ENCODE measurements around the gene SPRYD3.

Gene SPRYD3

DNA sequence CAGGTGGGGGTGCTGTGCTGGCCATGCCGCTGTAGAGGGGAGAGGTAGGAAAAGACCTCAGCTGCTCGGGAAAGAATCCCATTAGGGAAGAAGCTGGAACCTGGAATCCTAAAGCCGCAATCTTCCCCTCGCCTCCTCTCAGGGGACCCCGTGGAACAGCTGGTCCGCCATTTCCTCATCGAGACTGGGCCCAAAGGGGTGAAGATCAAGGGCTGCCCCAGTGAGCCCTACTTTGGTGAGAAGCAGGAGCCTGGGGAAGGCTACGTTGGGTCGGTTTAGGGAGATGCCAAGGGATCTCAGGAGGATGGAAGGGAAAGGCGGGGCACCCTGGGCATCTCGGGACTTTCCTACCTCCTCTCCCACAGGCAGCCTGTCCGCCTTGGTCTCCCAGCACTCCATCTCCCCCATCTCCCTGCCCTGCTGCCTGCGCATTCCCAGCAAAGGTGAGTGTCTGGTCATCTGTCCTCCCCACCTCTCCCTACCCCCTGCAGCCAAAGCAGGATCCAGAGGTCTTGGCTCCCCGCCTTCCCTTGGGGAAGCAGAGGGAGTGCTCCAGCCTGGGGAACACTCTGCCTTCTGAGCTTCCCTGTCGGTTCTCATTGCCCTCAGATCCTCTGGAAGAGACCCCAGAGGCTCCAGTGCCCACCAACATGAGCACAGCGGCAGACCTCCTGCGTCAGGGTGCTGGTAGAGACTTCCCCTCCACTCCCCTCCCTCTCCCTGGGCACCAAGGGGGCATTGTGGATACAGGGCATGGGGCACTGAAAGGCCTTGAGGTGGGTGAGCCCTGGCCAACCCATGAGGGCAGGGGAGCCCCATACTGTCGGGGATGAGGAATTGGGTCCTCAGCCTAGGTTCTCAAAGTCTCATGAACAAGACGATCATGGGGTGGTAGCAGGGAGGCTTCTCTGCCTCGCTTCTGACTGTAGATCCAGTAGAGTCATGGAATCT lies 16.9 kb downstream of the SPRYD3 start:
- DNase-seq: no peak

DNA sequence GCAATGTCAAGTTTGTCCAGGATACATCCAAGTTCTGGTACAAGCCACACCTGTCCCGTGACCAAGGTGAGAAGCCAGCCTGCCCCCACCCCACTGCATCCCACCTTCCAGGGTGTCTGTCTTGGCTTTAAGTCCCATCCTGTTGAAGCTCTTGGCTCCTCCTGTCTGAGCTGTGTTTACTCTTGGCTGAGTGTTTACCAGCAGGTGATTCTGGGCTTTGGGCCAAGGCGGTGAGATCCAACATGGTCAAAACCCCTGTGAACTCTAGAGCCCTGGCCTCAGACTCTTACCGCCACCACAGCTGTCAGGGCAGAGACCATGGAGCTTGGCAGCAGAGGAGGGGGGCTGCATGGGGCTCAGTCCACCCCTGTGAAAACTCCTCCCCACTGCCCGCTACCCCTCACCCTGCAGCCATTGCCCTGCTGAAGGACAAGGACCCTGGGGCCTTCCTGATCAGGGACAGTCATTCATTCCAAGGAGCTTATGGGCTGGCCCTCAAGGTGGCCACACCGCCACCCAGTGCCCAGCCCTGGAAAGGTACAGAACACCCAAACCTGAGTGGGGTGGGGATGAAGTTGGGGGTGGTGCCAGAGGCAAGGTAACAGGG lies 17.7 kb downstream of the SPRYD3 start:
- no peak for DNase-seq

DNA sequence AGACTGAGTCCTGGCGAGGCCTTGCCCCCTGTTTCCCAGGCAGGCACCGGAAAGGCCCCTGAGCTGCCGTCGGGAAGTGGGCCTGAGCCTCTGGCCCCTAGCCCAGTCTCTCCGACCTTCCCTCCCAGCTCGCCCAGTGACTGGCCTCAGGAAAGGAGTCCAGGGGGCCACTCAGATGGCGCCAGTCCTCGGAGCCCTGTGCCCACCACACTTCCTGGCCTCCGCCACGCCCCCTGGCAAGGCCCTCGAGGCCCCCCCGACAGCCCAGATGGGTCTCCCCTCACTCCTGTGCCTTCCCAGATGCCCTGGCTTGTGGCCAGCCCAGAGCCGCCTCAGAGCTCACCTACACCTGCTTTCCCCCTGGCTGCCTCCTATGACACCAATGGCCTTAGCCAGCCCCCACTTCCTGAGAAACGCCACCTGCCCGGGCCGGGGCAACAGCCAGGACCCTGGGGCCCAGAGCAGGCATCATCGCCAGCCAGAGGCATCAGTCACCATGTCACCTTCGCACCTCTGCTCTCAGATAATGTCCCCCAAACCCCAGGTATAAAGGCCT lies 18.4 kb downstream of the SPRYD3 start:
- DNase-seq: no peak

DNA sequence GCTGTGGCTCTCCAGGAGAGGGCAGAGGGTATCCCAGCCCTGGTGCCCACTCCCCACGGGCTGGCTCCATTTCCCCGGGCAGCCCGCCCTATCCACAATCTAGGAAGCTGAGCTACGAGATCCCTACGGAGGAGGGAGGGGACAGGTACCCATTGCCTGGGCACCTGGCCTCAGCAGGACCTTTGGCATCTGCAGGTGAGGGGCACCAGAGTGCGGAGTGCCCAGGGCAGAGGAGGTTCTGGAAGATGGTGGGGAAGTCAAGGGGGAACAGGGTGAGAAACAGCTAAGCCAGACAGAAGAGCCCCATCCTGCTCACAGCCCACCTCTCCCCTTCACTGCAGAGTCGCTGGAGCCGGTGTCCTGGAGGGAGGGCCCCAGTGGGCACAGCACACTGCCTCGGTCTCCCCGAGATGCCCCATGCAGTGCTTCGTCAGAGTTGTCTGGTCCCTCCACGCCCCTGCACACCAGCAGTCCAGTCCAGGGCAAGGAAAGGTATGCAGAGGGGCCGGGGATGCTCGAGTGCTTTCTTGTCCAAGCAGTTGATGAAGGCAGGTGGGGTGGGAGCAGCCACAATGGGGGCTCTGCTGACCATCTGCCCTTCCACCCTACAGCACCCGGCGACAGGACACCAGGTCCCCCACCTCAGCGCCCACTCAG lies 19.0 kb downstream of the SPRYD3 start:
- no peak for DNase-seq

DNA sequence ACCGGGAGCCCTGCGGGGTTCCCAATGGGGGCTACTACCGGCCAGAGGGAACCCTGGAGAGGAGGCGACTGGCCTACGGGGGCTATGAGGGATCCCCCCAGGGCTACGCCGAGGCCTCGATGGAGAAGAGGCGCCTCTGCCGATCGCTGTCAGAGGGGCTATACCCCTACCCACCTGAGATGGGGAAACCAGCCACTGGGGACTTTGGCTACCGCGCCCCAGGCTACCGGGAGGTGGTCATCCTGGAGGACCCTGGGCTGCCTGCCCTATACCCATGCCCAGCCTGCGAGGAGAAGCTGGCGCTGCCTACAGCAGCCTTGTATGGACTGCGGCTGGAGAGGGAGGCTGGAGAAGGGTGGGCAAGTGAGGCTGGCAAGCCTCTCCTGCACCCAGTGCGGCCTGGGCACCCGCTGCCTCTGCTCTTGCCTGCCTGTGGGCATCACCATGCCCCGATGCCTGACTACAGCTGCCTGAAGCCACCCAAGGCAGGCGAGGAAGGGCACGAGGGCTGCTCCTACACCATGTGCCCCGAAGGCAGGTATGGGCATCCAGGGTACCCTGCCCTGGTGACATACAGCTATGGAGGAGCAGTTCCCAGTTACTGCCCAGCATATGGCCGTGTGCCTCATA lies 19.6 kb downstream of the SPRYD3 start:
- no peak for DNase-seq

DNA sequence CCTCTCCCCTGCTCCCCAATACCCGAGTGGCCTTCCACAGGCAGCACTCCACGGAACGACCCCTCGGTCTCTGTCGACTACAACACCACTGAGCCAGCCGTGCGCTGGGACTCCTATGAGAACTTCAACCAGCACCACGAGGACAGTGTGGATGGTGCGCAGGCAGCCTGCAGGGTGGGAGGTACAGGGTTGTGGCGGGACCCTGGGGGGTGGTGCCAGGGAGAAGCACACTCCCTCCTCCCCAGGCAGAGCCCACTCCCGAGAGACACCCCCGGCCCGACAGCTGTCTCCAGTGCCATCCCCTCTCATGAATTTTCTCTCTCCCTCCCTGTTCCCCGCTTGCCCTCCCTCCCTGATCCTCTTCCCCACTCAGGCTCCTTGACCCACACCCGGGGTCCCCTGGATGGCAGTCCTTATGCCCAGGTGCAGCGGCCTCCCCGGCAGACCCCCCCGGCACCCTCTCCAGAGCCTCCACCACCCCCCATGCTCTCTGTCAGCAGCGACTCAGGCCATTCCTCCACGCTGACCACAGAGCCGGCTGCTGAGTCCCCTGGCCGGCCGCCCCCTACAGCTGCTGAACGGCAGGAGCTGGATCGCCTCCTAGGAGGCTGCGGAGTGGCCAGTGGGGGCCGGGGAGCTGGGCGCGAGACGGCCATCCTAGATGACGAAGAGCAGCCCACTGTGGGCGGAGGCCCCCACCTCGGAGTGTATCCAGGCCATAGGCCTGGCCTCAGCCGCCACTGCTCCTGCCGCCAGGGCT lies 20.3 kb downstream of the SPRYD3 start:
- DNase-seq: no peak

DNA sequence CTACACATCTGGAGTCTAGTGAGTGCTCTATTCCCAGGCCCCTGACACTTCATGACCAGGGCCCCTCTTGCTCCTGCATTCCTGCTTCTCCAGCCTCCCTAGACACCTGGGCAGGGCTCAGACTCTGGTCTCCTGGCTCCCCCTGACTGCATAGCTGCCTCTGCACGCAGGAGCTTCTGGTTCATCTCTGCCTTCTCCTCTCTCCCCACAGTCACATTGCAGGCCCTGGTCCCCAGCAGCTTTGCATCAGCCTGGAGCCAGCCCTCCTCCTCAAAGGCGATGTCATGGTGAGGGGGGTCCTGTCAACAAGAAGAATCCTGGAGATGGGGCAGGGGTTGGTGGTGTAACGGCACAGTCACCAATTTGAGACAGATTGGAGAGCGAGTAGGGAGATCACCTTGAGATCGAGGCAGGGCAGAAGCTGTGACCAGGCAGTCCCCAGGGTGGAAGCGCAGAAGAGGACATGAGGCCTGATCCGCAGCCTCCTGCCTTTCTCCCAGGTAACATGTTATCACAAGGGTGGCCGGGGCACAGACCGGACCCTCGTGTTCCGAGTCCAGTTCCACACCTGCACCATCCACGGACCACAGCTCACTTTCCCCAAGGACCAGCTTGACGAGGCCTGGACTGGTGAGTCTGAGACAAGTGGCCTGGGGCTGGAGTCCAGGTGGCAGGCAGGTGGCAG lies 21.2 kb downstream of the SPRYD3 start:
- DNase-seq: no peak

DNA sequence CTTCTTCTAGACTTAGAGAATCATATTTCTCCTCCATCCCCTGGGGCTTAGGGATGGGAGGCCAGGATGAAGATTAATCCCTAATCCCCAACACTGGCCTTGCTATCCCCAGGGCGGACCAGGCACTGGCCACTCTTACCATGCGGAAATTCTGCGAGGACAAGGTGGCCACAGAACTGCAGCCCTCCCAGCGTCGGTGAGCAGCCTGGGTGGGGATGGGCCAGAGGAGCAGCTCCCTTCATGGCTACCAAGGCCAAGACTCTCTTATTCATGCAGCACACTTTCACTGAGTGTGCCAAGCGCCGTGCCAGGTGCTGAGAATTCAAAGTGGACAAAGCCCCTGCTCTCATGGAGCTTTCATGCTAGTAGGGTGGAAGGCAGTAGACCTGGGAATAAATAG lies 22.3 kb downstream of the SPRYD3 start:
- no peak for DNase-seq

DNA sequence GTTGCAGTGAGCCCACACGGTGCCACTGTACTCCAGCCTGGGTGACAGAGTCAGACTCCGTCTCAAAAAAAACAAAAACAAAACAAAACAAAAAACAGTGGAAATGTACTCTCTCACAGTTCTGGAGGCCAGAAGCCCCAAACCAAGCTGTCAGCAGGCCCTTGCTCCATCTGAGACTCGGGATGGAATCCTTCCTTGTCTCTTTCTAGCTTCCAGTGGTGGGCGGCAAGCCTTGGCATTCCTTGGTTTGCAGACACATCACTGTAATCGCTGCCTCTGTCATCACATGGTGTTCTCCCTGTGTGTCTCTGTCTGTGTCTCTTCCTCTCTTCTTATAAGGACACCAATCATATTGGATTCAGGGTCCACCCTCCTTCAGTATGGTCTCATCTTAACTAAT lies 22.9 kb downstream of the SPRYD3 start:
- no peak for DNase-seq

DNA sequence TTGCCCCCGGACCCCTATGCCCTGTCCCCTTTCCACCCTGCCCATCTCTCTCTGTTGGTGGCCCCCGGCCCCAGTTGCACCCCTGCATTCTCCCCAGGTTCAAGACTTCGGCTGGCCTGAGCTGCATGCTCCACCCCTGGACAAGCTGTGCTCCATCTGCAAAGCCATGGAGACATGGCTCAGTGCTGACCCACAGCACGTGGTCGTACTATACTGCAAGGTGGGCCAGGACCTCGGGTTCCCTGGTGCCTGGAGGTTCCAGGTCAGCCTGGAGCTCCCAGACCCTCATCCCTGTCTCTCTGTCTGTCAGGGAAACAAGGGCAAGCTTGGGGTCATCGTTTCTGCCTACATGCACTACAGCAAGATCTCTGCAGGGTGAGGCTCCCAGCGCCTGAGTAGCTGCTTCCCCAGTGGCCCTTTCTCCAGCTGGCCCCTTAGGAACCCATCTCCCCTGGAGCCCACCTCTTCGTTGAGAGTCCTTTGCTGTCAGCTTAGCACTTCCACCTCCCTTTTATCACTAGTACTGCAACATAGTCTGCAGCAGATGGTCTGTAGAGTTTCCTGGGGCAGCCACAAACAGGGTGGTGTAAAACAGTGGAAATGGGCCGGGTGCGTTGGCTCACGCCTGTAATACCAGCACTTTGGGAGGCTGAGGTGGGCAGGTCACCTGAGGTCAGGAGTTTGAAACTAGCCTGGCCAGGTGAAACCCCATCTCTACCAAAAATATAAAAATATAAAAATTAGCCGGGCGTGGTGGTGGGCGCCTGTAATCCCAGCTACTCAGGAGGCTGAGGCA lies 23.5 kb downstream of the SPRYD3 start:
- no peak for DNase-seq

DNA sequence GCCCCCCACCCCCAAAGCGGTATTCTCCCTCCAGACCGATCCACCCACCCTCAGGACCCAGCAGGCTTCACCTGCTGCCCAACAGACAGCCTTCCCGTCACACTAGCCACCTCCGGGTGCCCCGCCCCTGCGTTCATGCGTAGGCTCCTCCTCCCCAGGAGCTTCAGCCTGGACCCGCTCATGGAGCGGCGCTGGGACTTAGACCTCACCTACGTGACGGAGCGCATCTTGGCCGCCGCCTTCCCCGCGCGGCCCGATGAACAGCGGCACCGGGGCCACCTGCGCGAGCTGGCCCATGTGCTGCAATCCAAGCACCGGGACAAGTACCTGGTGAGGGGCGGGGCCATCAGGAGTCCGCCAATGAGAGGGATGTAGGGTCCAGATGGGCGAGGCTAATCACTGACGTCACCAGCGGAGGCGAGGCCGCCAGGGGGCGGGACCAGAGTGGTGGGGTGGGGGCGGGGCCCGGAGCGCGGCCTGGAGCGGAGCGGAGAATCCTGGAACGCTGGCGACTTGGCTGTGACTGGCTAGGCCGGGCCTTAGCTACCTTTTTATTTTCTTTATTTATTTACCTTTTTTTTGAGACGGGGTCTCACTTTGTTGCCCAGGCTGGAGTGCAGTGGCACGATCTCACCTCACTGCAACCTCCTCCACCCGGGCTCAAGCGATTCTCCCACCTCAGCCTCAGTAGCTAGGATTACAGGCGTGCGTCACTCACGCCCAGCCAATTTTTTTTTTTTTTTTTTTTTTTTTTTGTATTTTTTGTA lies 24.9 kb downstream of the SPRYD3 start:
- DNase-seq: peak; percentile 94 to 95

DNA sequence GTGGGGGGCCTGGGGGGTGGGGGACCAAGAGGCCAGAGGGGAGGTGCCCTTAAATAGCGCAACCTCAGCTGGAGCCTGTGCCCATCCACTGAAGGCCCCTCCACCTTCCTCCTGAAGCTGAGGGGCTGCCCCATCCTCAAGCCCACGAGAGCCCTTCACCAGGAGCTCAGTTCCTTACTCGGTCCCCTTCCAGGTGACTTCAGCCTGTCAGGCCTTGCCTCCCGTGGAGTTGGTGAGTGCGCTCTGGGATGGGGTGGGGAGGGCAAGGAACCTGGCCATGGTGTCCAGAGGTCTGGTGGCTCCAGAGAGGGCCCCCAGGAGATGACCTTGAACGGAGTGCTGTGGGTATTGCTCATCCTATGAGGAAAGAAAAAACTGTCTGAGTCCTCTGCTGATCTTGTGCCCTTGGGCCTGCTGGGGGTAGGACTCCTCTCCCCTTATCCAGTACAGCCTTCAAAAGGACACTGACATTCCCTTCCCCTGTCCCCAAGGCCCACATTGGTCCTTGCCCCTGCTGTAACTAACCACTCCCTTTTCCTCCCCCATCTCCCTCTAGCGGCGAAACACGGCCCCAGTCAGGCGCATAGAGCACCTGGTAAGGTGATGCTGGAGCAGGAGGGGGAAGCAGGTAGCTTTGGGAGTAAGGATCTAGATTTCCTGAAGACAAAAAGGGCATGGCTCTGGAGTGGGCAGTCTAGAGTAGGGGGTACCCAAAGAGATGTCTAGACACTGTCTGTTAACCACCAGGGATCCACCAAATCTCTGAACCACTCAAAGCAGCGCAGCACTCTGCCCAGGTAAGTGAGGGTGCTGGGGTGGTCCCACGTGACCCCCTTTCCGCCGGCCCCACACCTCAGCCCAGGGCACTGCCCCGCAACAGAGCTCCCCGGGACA lies 25.7 kb downstream of the SPRYD3 start:
- DNase-seq: peak; percentile 59 to 68

DNA sequence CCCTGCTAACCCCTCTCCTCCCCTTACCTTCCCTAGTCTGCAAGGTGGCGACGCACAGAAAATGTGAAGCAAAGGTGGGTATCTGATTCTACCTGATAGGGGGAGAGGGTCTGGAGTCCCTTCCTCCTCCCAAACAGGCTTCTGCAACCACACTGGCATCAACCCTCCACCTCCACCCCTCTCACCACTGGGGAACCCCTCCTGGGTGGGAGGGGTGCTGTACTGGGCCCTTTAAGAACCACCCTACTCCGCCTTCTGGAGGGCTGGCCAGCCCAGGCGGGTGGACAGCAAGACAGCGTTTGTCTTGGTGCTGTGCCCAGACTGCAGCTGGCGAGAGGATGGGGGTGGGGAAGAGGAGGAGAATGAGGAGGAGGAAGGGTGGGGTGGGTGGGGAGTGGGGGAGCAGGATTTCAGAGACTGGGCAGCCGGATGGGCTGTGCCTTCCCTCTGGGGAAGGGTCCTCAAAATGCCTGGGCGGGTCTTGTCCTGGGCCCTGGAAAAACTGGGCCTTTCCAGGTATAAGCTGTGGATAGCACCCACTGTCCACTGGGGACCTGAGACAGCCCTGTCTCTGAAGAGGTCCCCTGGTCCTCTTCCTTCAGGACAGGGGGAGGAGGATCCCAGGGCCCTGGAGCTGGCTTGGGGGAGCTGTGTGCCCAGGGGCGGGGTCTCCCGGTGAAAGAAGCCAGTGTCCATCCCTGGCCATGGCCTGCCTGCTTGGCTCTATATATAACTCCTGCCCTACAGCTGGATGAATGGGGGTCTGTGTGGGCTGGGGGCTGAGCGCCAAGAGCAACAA lies 26.6 kb downstream of the SPRYD3 start:
- DNase-seq: no peak

DNA sequence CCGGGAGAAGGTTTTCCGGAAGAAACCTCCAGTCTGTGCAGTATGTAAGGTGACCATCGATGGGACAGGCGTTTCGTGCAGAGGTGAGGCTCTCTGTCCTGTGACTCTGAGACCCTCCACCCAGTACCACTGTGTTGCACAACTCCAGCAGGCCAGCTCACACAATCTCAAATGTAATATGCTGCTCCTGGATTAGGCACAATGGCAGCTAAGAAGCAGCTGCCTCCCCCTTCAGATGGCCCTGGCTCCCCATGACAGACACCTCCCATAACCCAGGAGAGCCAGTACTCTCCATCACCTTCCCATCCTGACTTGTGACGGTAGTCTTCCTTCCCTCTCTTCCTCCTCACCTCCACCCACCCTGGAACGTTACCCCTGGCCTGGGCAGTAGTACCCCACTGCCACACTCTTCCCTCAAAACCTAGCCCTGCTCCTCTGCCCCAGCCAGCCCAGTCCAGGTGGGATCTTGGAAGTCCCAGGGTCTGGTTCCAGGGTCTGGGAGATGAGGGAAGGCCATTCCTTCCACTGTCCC lies 27.2 kb downstream of the SPRYD3 start:
- no peak for DNase-seq

DNA sequence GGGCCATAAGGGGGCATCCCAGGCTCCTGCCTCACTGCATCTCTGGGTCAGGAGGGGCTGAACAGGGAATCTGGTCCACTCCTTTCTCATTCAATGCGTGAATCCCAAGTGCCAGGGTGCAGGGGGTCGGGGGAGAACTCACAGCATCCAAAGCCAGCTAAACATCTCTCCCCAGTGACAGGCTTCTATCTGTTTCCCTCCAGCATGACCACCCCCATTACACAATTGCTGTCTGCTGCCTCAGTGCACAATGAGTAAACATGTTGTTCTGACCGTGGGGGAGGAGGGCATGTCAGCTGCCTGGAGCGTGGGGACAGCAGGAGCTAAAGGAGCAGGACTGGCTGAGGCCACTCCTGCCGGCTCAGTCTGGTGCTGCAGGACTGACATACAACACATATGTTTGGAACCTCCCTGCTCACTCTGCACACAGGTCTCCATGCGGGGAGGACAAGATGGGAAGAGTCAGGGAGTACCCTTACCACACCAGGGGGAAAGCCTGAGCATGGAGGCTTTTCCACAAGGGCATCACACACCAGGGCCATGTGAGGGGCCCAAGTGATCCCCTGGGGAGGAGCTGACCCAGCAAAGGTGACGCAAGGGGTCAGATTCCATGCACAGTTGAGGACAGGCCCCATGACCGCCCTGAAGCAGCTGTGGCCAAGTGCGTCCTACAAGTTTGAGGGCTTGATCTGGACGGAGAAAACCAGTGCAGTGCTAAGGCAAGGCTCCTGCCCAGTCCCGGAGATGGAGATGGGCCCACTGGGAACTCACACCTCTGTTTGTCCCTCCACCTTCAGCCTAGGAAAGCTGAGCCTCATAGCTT lies 27.9 kb downstream of the SPRYD3 start:
- no peak for DNase-seq

DNA sequence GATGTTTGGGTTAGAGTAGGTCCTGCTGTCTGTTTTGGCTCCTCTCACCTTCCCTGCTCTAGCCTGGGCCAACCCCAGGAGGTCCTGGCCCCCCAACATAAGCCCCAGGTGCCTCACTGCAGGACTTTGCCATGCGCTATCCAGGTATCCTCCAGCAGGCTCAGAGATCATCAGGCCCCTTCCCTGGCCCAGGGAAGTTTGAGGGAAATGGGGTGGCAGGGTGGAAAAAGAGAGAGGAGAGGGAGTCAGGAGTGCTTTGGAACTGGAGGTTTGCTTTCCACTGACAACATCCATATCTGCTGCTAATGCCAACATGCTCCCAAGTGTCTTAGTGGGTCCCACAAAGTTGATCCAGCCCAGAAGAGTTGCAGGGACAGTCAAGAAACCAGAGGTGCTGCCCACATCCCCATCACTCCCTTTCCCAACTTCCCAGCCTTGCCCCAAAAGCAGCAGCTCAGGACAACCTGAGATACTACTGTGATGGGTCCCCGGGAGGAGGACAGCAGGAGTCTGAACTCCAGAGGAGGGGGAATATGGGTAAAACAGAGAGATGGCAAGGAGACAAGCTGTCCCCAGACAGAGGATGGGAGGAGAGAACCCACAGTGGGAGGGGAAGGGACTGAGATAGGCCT lies 28.6 kb downstream of the SPRYD3 start:
- DNase-seq: no peak

All from activated CD4-positive, alpha-beta T cell treated with anti-CD3 and anti-CD28 coated beads for 4 hours (primary cell).